ENCODE results near the gene TMEM92.
"Not testable (repeated sequence)": the region's sequence is repeated elsewhere in the genome, so short reads cannot be mapped to it uniquely, and the experiment has no call there.

Gene TMEM92

DNA sequence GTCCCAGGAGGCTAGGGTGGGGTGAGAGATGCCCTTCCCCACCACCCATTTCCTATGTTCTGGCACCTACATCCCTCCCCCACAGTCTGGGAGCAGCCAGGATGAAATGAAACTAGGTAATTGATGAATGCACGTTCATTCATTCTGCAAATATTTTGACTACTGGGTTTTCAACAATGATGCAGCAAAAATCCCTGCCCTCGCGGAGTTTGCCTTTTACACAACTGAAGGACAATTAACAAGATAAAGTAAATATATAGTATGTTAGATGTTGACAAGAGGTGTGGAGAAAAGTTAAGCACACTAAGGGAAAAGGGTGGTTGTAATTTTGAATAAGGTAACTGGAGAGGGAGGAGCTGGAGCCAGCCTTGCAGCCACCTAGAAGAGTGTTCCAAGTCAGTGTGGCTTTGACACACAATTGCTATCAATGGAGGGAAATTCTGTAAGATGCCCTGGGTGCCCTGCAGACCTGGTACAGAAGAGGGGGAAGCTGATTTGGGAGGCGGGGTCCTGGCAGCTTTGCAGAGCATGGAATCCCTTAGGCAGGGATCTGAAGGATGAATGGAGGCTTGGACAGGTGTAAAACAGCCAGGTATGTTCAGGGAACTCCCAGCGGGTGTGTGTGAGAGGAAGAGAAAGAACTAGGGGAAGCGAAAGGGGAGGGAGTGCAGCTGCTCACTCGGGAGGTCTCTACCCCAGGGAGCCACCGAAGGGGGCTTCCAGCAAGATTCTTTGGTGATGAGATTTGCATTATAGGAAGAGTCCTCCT lies 2.5 kb downstream of the TMEM92 start:
- no peak for DNase-seq

- no peak for DNase-seq
Observed at GRCh38 chr17:50277357-50277754, 3.1 kb downstream of the TMEM92 start.

- DNase-seq: peak; percentile 40
Observed at GRCh38 chr17:50278526-50279180, 4.4 kb downstream of the TMEM92 start.

DNA sequence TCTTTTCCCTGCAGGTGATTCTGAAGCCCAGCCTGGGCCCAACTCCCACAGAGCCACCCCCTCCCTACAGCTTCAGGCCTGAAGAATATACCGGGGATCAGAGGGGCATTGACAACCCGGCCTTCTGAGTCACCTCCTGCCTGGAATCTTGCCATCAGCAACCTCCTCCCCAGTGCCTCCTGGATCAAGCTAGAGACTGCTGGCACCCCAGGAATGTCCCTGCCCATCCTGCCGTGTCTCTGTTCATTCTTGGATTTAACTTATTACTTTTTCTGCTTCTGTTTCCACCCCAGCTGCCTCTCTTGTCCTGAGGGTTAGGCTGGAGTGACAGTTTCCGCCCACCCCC lies 4.9 kb downstream of the TMEM92 start:
- DNase-seq: peak; percentile 80

- no peak for DNase-seq
Observed at GRCh38 chr17:50279639-50280038, 5.4 kb downstream of the TMEM92 start.

GRCh38 chr17:50280068-50280467 lies 5.8 kb downstream of the TMEM92 start:
- DNase-seq: peak; percentile 52

GRCh38 chr17:50280801-50281441 lies 6.7 kb downstream of the TMEM92 start:
- DNase-seq: no peak

- DNase-seq: no peak
Observed at GRCh38 chr17:50281739-50282401, 7.6 kb downstream of the TMEM92 start.

DNA sequence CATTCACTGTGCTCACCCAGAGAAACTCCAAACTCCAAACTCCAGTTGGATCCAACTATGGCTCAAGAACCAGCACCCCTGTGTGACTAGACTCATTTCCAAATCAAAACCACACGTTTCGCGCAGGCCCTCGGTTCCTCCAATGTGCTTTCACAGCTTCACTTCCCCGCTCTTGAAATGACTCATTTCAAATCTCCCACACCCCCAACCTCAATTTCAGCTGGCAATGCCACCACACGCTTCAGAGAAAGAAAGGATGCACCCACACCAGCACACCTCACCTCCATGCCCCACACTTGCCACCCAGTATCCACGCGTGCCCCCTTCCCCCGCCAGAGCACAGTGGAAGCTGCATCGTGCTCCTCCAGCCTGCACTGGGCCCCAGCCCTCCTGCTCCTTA lies 9.0 kb downstream of the TMEM92 start:
- no peak for DNase-seq

DNA sequence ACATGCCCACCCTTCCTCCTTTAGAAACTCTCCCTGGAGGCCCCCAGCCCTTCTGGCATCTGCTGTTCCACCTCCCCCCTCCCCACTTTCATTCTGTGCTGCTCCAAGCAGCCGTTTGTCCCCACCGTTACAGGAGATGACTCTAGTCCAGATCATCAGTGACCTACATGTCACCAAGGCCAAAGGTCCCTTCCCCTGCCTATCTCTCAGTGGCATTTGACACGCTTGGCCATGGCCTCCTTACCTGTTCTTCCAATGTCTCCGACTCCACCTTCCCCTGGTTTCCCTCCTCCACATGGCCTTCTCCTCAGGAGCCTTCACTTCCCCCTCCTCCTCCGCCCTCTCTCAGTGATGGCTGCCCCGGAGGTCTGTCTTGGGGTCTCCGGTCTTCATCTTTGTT lies 9.4 kb downstream of the TMEM92 start:
- no peak for DNase-seq

GRCh38 chr17:50285941-50286340 lies 11.7 kb downstream of the TMEM92 start:
- DNase-seq: no peak

- not testable (repeated sequence) for DNase-seq
Observed at GRCh38 chr17:50287302-50287701, 13.0 kb downstream of the TMEM92 start.

- no peak for DNase-seq
Observed at GRCh38 chr17:50288306-50288705, 14.0 kb downstream of the TMEM92 start.

DNA sequence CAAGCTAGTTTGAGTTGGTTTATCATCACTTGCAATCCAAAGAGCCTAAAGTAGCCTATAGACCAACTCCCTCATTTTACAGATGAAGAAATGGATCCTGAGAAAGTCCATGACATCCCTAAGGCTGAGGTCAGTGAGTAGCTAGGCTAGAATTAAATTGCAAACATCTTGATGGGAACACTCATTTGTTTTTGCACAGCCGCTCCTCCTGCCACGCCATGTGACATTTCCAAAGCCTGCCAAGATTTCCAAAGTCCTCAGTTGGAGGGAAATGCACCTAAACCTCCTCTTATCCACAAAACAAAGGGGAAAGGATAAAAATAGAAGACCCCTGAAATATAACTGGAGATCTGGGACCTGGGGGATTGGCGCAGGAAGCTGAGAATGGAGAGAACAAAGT lies 15.0 kb downstream of the TMEM92 start:
- DNase-seq: no peak

- peak; percentile 65 for DNase-seq
Observed at GRCh38 chr17:50289991-50290702, 15.9 kb downstream of the TMEM92 start.

- no peak for DNase-seq
Observed at GRCh38 chr17:50290933-50291332, 16.7 kb downstream of the TMEM92 start.

- DNase-seq: no peak
Observed at GRCh38 chr17:50292465-50292864, 18.2 kb downstream of the TMEM92 start.

DNA sequence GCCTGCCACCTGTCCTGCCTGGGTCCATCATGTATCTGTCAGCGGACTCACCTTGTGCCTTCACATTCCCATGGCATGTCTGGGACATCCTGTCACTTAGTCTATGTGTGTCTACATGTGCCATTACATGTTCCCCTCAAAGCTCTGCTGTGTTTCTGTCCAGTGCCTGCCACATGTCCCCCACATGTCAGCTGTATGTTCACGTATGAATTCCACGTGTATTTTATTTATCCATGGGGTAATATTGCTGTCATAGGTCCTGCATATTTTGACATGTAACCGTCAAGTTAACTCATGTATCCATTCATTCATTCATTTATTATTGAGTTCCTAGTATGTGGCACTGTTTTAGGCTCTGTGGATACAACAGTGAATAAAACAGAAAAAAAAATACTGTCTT lies 20.8 kb downstream of the TMEM92 start:
- no peak for DNase-seq

- peak; percentile 84 for DNase-seq
Observed at GRCh38 chr17:50297407-50297865, 23.2 kb downstream of the TMEM92 start.

GRCh38 chr17:50298018-50298417 lies 23.8 kb downstream of the TMEM92 start:
- DNase-seq: no peak

DNA sequence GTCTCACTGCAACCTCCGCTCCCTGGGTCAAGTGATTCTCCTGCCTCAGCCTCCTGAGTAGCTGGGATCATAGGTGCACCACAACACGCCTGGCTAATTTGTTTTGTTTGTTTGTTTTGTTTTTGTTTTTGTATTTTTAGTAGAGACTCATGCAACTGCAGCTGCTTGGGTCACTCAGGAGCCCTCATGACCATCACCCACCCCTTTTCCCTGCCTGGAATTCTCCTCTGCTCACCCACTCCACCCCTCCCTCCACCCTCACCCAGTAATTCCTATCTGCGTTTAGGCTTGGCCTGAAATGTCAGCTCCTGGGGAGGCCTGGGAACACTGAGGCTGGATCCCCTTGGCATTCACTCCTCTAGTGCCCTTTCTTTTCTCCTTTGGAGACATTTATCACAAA lies 25.5 kb downstream of the TMEM92 start:
- no peak for DNase-seq

- not testable (repeated sequence) for DNase-seq
Observed at GRCh38 chr17:50300824-50301223, 26.6 kb downstream of the TMEM92 start.
